ENCODE data around the gene SH2B3.
"Not testable (repeated sequence)": the region's sequence is repeated elsewhere in the genome, so short reads cannot be mapped to it uniquely, and the experiment has no call there.

The SH2B3 gene

DNA sequence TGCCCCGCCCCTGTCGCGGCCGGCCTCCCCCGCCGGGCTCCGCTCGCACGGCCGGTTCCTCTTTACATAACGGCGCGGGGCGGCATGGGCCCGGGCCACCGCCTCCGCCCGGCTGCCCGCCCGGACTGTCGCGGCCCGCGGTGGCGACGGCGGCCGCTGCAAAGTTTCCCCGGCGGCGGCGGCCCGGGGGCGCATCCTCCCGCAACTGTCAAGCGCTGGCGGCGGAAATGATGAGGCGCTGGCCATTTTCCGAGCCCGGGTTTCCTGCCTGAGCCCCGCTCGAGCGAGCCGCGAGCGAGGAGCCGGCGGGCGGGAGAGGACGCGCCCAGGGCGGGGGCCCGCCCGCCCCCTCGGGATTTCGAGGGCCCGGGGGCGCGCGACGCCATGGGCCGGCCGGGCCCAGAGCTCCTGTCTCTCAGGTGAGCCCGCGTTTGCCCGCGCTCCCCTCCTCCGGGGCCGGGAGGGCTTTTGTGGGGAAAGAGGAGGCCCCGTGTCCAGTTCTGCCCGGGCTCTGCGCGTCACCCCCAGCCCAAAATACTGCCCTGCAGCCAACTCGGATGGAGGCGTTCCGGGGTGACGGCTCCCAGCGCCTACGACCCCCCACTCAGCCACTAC is at the start of gene SH2B3:
TSS of gene SH2B3 (plus strand) at position 65 of the 615 bp plus-strand sequence. CDS start 12,223 bp downstream, outside the sequence.
- no peak for DNase-seq

DNA sequence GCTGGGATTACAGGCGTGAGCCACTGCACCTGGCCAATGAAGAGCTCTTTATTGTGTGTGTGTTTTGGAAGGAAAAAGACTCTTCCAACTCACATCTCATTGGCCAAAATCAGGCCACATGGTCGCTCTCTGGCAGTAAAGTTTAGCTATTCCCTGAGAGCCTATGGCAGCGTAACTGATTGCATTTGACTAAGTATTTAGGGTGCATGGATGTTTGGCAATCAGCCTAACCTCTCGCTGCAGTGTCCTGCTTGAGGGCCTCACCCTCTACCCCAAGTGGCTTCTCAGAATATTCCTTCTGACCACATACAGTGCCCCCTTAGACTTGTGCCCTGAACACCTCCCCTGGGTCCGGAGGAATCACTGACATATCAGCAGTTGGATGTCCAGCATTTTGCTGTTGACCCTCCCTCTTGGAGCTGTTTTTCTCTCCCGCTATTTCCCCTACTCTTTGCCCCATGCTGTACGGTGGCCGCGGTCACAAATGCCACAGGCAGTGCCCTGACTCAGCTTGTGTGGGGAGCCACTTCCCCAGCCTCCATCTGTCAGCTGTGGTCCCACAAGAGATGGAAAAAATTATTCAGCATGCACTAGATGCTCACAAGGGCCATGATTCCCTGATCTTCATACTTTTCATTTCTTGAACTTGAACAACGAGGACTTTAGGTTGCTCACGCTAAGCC is 46.4 kb upstream of the SH2B3 start:
- no peak for DNase-seq

- DNase-seq, result no peak
Measured at GRCh38 chr12:111359914-111360276, 45.8 kb upstream of the SH2B3 start.

GRCh38 chr12:111360325-111360930 is 45.3 kb upstream of the SH2B3 start:
- DNase-seq, result no peak

- DNase-seq, result no peak
Measured at GRCh38 chr12:111361073-111361716, 44.5 kb upstream of the SH2B3 start.

DNA sequence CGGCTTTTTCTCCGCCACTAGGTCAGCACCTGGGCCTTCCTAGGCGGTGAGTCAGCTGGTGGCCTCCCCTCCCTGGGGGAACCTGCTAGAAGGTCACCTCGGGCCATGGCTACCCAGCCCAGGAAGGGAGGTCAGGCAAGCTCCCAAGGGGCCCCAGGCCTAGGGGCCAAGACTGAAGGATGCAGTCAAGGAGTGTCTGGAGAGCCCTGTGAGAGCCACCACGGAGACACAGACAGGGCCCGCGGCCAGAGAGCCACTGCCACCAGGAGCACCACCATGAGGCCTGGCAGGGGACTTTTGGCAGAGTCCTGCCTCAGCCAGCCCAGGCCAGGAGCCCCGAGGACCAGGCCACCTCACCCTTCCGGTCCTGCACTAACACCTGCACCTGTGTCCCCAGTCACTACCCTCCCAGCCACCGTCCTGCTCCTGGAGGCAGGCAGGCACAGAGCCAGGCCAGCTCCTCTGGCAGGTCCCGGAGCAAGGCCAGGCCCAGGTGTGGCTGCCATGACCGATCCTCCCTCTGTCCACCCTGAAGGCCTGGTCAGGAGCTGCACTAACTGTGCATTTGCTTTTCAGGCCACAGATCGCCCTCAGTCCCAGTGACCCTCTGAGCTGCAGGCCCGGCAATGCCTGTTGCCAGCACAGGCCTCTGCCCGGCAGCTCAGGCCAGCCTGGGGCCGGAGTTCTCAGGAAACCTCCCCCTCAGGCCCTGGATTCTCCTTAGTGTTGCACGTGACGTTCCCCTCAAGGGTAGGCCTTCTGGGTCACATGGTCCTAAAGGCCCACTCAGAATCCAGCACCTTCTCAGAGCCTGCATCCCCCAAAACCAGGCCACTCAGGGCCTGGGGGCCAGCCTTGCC is 43.8 kb upstream of the SH2B3 start:
- DNase-seq, result no peak

DNA sequence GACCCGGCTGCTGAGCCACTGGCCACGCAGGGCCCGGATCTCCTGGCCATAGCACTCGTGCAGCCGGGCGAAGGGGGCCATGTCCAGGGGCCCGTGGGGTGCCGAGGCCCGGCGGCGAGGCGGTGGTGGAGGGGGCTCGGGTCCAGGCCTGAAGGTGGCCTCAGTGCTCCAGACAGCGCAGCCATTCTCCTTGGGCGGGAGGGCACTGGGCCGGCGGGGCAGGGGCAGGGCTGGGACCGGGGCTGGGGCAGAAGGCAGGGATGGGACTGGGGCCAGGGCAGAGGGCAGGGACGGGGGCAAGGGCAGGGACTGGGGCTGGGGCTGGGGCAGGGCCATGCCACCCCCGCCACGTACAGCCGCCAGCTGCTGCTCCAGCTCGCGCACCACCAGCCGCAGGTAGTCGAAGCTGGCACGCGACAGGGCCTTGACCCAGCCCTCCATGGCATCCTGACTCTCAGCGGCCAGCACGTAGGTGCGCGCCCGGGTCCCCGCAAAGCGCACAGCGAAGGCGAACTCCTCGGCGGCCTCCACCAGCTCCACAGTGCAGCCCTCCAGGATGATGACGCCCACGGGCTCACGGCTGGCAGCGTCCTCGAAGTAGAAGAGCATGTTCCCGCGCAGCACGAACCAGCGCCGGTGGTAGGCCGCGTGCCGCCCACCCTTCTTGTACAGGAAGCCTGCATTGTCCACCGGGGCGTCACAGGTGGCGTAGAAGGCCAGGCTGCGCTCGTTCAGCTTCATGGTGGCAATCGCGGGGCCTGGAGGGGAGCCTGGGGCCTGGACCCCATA is 42.8 kb upstream of the SH2B3 start:
- no peak for DNase-seq

GRCh38 chr12:111363578-111363977 is 42.1 kb upstream of the SH2B3 start:
- DNase-seq, result no peak

DNA sequence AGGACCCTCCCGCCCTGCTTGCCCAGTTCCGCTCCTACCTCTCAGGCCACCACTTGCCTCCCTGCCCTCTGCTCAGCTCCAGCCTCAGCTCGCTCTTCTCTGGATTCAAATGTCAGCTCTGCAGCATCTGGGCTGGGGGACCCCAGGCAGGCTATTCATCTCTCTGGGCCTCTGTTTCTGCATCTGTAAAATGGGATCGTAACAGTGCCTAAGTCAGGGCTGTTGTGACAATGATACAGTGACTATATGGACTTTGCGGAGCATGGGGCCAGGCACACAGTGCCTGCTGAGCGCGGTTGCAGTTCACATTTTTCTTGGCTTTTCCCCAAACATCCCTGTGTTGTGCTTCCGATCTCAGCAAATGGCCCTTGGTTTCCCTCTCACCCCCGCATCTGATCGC is 39.6 kb upstream of the SH2B3 start:
- DNase-seq, result no peak

GRCh38 chr12:111366583-111366982 is 39.1 kb upstream of the SH2B3 start:
- no peak for DNase-seq

- no peak for DNase-seq
Measured at GRCh38 chr12:111367661-111368221, 38.0 kb upstream of the SH2B3 start.

- DNase-seq, result no peak
Measured at GRCh38 chr12:111368291-111368787, 37.4 kb upstream of the SH2B3 start.

GRCh38 chr12:111368788-111369495 is 36.8 kb upstream of the SH2B3 start, which contains the start of gene PHETA1:
Gene PHETA1, minus strand, starts transcription at chr12:111369095. Its CDS starts 5,668 bp downstream, at chr12:111363427.
- DNase-seq, result peak; percentile 28 to 72

DNA sequence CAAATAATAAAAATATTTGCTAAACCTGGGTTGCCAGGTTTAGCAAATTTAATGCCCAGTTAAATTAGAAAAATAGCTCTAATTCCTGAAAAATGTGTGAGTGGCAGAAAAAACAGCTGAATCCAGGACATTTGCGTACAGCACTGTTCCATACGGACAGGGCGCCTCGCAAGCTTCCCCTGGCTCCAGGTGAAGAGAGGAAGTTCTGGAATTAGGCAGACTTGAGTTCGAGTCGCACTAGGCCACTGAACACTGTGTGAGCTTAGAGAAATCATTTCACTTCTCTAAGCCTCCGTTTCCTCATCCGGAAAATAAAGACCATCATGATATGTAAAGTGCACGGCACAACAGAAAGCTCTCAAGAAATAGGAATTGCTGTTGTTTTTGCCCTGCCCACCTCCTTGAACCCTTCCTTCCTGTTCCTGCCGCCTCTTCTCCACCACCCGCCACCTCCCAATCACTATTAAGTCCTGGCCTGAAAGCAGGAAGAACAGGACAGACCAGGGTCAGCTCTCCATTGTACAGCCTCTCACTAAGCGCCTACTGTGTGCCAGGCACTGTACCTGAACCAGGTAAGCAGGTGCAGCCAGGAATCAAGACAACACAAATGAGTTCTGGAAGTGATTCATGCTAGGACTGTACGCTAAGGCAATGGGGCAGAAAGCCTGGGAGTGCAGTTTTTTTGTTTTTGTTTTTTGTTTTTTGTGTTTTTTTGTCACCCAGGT is 36.1 kb upstream of the SH2B3 start:
- DNase-seq, result no peak

DNA sequence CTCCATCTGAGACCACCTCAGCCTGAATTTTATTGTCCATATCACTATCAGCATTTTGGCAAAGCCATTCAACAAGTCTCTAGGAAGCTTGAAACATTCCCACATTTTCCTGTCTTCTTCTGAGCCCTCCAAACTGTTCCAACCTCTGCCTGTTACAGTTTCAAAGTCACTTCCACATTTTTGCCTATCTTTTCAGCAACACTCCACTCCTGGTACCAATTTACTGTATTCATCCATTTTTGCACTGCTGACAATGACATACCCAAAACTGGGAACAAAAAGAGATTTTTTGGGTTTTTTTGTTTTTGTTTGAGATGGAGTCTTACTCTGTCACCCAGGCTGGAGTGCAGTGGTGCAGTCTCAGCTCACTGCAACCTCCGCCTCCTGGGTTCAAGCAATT is 32.5 kb upstream of the SH2B3 start:
- DNase-seq, result not testable (repeated sequence)

DNA sequence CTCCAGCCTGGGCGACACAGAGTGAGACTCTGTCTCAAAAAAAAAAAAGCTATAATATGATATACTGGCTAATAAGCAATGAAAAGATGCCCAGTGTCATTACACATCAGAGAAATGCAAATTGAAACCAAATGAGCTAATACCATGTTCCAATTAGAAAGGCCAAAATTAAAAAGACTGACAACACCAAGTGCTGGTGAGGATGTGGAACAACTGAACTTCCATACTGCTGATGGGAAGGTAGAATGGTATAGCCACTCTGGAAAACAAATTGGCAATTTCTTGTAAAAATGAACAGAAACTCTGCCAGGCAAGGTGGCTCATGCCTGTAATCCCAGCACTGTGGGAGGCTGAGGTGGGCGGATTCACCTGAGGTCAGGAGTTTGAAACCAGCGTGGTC is 28.3 kb upstream of the SH2B3 start:
- no peak for DNase-seq

GRCh38 chr12:111379942-111380554 is 25.7 kb upstream of the SH2B3 start:
- no peak for DNase-seq

- DNase-seq, result no peak
Measured at GRCh38 chr12:111384596-111384995, 21.1 kb upstream of the SH2B3 start.

DNA sequence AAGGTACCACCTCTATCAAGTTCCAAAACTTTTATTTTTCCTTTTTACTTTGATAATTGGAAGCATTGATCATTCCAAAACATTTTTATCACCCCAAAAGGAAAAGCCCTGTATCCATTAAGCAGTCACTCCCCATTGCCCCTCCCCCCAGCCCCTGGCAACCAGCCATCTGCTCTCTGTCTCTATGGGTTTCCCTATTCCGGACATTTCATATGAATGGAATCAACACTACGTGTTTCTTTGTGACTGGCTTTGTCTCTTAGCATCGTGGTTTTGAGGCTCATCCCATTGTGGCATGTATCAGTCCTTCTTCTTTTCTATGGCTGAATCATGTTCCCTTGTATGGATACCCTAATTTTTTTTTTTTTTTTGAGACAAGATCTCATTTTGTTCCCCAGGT is 18.8 kb upstream of the SH2B3 start:
- DNase-seq, result no peak

Measured in NCI-H446 (cell line).